ENCODE measurements around the gene THBS4. TPM values are rescaled to one million over a fixed set of nuclear protein-coding genes. Genes with fewer than 3 reads are reported as not detected.

Gene THBS4
- 0.48 and 0.80 TPM in 2 replicates for total RNA-seq
- 0.33 TPM in 1 of 2 replicates, not detected in the other for polyA plus RNA-seq

- no peaks in the 10 kb centered on the region for H3K36me3 ChIP-seq (replicated peaks; ENCODE audit: insufficient read depth, low read depth)
- H3K4me2 ChIP-seq, result peak within 1 kb of the TSS; percentile 85
- H3K27ac ChIP-seq, result no peak within 1 kb of the TSS
- TF ChIP-seq EZH2phosphoT487 (IDR thresholded peaks at IDR 0.05; ENCODE audit: low read depth, severe bottlenecking, unreplicated experiment) (peak; percentile 40), EZH2 (IDR thresholded peaks at IDR 0.05; ENCODE audit: borderline replicate concordance) (no peak), CTCF (IDR thresholded peaks at IDR 0.05; ENCODE audit: poor library complexity) (no peak)
- DNase-seq (ENCODE audit: low spot score), result peak; percentile 18
- H3K79me2 ChIP-seq, result no peaks in the 10 kb centered on the region
- WGBS (ENCODE audit: low lambda C conversion rate, missing lambda C conversion rate), result 5% methylated on average over 60 of the region's 76 CpGs
- H4K20me1 ChIP-seq (ENCODE audit: insufficient read depth, poor library complexity, severe bottlenecking), result no peaks in the 10 kb centered on the region
- no peaks in the 10 kb centered on the region for H3K9me2 ChIP-seq (replicated peaks; ENCODE audit: insufficient read depth)
- H3K4me3 ChIP-seq, result peak within 1 kb of the TSS; percentile 22
- no peaks in the 10 kb centered on the region for H3K9me3 ChIP-seq (ENCODE audit: low read depth)
- H2AFZ ChIP-seq, result no peak within 1 kb of the TSS
- no peaks in the 10 kb centered on the region for H3K4me1 ChIP-seq (ENCODE audit: insufficient read depth)
- H3K27me3 ChIP-seq, result peaks cover 68% of the 10 kb centered on the region
These were observed at the start of gene THBS4 for GRCh38 chr5:80034962-80035821. THBS4 (plus strand) TSS chr5:80035348; CDS start chr5:80035538, 190 bp downstream.

GRCh38 chr5:79986260-79986659 lies 48.9 kb upstream of the THBS4 start:
- Histone ChIP-seq H3K27ac (no peak overlapping the region), H3K9me2 (replicated peaks; ENCODE audit: insufficient read depth) (no peaks in the 10 kb centered on the region), H3K4me1 (ENCODE audit: insufficient read depth) (peaks cover 7% of the 10 kb centered on the region), H4K20me1 (ENCODE audit: insufficient read depth, poor library complexity, severe bottlenecking) (no peaks in the 10 kb centered on the region), H3K4me3 (no peak overlapping the region), H2AFZ (no peak overlapping the region), H3K4me2 (no peak overlapping the region), H3K36me3 (replicated peaks; ENCODE audit: insufficient read depth, low read depth) (no peaks in the 10 kb centered on the region), H3K79me2 (peaks cover 4% of the 10 kb centered on the region), H3K27me3 (no peaks in the 10 kb centered on the region), H3K9me3 (ENCODE audit: low read depth) (no peaks in the 10 kb centered on the region)
- TF ChIP-seq EZH2 (IDR thresholded peaks at IDR 0.05; ENCODE audit: borderline replicate concordance), result no peak
- no peak for DNase-seq (ENCODE audit: low spot score)

- H3K4me1 ChIP-seq (ENCODE audit: insufficient read depth), result peaks cover 7% of the 10 kb centered on the region
- H3K27me3 ChIP-seq, result no peaks in the 10 kb centered on the region
- no peaks in the 10 kb centered on the region for H3K9me2 ChIP-seq (replicated peaks; ENCODE audit: insufficient read depth)
- peaks cover 4% of the 10 kb centered on the region for H3K79me2 ChIP-seq
- peak overlapping the region; percentile 78 for H3K4me2 ChIP-seq
- no peak for DNase-seq (ENCODE audit: low spot score)
- peak overlapping the region; percentile 78 for H2AFZ ChIP-seq
- 71% methylated on average over 6 of the region's 6 CpGs for WGBS (ENCODE audit: low lambda C conversion rate, missing lambda C conversion rate)
- TF ChIP-seq CTCF (IDR thresholded peaks at IDR 0.05; ENCODE audit: poor library complexity) (no peak), EZH2phosphoT487 (IDR thresholded peaks at IDR 0.05; ENCODE audit: low read depth, severe bottlenecking, unreplicated experiment) (no peak), EZH2 (IDR thresholded peaks at IDR 0.05; ENCODE audit: borderline replicate concordance) (no peak)
- no peaks in the 10 kb centered on the region for H3K9me3 ChIP-seq (ENCODE audit: low read depth)
- peak overlapping the region; percentile 89 for H3K4me3 ChIP-seq
- H3K36me3 ChIP-seq (replicated peaks; ENCODE audit: insufficient read depth, low read depth), result no peaks in the 10 kb centered on the region
- H3K27ac ChIP-seq, result peak overlapping the region; percentile 81
- no peaks in the 10 kb centered on the region for H4K20me1 ChIP-seq (ENCODE audit: insufficient read depth, poor library complexity, severe bottlenecking)
These were observed 44.9 kb upstream of the THBS4 start for GRCh38 chr5:79990205-79990597.

Data from hepatocyte (in vitro differentiated cells).